CD4-positive, alpha-beta T cell (primary cell): ENCODE data around the gene RNF207. TPM values are rescaled to one million over a fixed set of nuclear protein-coding genes. Genes with fewer than 3 reads are reported as not detected.

Source experiments
- ATAC-seq: fragments of 200-7000 bp; cut with Tn5 transposase; one replicate; pipeline ENCODE4 v1.10.0; 2022; ENCODE audit warnings: mild to moderate bottlenecking; ENCODE audit not compliant: poor library complexity
- CTCF ChIA-PET: fragments of 350-600 bp; sonication (Branson Sonifier 250); formaldehyde crosslinking; loops from one replicate; lab custom pipeline; 2021; ENCODE audit warnings: antibody characterized with exemption, inconsistent platforms; lab: Charles Lee
- POLR2A ChIA-PET: fragments of 350-600 bp; sonication (Branson Sonifier 250); formaldehyde crosslinking; loops from one replicate; lab custom pipeline; 2021; ENCODE audit warnings: antibody characterized with exemption, inconsistent platforms; lab: Charles Lee
- DNase-seq, 14 experiments: peaks; one replicate each; pipeline ENCODE4 v3.0.0-alpha.2; 2013 to 2020; ENCODE audit warnings: mixed read lengths in 2 of 14
- H3K27ac ChIP-seq, 2 donors: one replicate each; pipeline versions ENCODE4 v1.5.1 to v1.7.0; 2013; ENCODE audit warnings: low read length in 2 of 2, low read depth in 1 of 2, mild to moderate bottlenecking in 1 of 2
- H3K27me3 ChIP-seq, 2 experiments: 1 replicate in 1 of 2; 2 replicates in 1 of 2; pipeline versions ENCODE4 v1.6.1 to v1.7.0; 2013; ENCODE audit warnings: low read length in 2 of 2, control low read depth in 1 of 2, mild to moderate bottlenecking in 1 of 2, moderate library complexity in 1 of 2; ENCODE audit not compliant: insufficient read depth in 2 of 2, control insufficient read depth in 1 of 2
- H3K36me3 ChIP-seq: one replicate; pipeline ENCODE4 v1.6.1; 2013; ENCODE audit warnings: low read length, control low read depth; ENCODE audit not compliant: insufficient read depth
- H3K4me1 ChIP-seq: one replicate; pipeline ENCODE4 v1.6.1; 2013; ENCODE audit warnings: low read length, control low read depth; ENCODE audit not compliant: insufficient read depth
- H3K4me3 ChIP-seq: one replicate; pipeline ENCODE4 v1.5.1; 2013; ENCODE audit warnings: mild to moderate bottlenecking, low read length, moderate library complexity
- H3K9me3 ChIP-seq, 2 experiments: 1 replicate in 1 of 2; 2 replicates in 1 of 2; pipeline versions ENCODE4 v1.6.1 to v1.7.0; 2013; ENCODE audit warnings: low read length in 2 of 2, mild to moderate bottlenecking in 2 of 2, control low read depth in 1 of 2, moderate library complexity in 1 of 2; ENCODE audit not compliant: control insufficient read depth in 1 of 2, insufficient read depth in 1 of 2
- H3K27ac Mint-ChIP-seq: one replicate; pipeline ENCODE4 v1.8.0; 2020; ENCODE audit warnings: mixed read lengths
- H3K27me3 Mint-ChIP-seq: one replicate; pipeline ENCODE4 v1.8.0; 2021; ENCODE audit warnings: mixed read lengths
- H3K36me3 Mint-ChIP-seq: one replicate; pipeline ENCODE4 v1.8.0; 2021; ENCODE audit warnings: low read depth, mixed read lengths
- H3K4me1 Mint-ChIP-seq: one replicate; pipeline ENCODE4 v1.8.0; 2021; ENCODE audit warnings: low read depth, mixed read lengths
- H3K4me3 Mint-ChIP-seq: one replicate; pipeline ENCODE4 v1.8.0; 2020; ENCODE audit warnings: mild to moderate bottlenecking, mixed read lengths
- H3K9me3 Mint-ChIP-seq: one replicate; pipeline ENCODE4 v1.8.0; 2020; ENCODE audit warnings: mixed read lengths
- CTCF ChIP-seq: fragments of 200-600 bp; IDR thresholded peaks from one replicate; pipeline ENCODE4 v1.8.0; 2022; ENCODE audit warnings: antibody characterized with exemption, mild to moderate bottlenecking
- intact Hi-C, 2 experiments: fragments of 100-400 bp; cut with DNase I in 1 of 2; cut with micrococcal nuclease in 1 of 2; formaldehyde crosslinking; loops; one replicate each; pipeline versions ENCODE4 v1.15.1 to v1.9.0; 2023 to 2025; cut with DNase I, micrococcal nuclease
- total RNA-seq, 174 experiments: library from RNA in 2 of 174; stranded (reverse) in 2 of 174; gene quantifications; one replicate each; pipeline ENCODE4 v1.2.3 and lab custom pipeline; 2021 to 2026

The RNF207 gene
- total RNA-seq, 2 experiments from 2014 or later: 5.4 to 6.8 TPM

GRCh38 chr1:6199298-6200187, 6.4 kb upstream of the RNF207 start, which contains the start of gene RPL22:
Gene RPL22 (minus strand): TSS chr1:6199595. CDS start chr1:6199573, 22 bp downstream.
- H3K27me3 Mint-ChIP-seq: no peaks in the 10 kb centered on the region
- intact Hi-C loops: loop anchor here (1.0 to 10.0 kb wide), 6 partner anchors 36 to 588 kb away; partner anchors contain the start of genes NPHP4 (in 2 of the 2), CAMTA1 (in 1 of the 2), DNAJC11 (in 1 of the 2) and ICMT (in 1 of the 2)
- ChIA-PET CTCF (interaction anchor here (1.3 to 3.0 kb wide), 3 partner anchors 9 to 47 kb away, joined by 4 to 8 read pairs (median 5); no protein-coding TSS in a partner anchor), POLR2A (interaction anchor here (0.6 to 2.0 kb wide), 12 partner anchors 9 to 403 kb away, joined by 3 to 8 read pairs (median 3); partner anchors contain the start of genes ACOT7, ICMT, KLHL21 and NPHP4)
- peak within 1 kb of the TSS; percentile 91 for H3K4me3 Mint-ChIP-seq
- H3K4me1 ChIP-seq: peaks cover 35% of the 10 kb centered on the region
- H3K36me3 Mint-ChIP-seq: peaks cover 38% of the 10 kb centered on the region
- no peaks in the 10 kb centered on the region for H3K9me3 ChIP-seq
- DNase-seq (peak; percentile 93 to 99 (median 96)), ATAC-seq (peak; percentile 96)
- H3K27me3 ChIP-seq: no peaks in the 10 kb centered on the region
- TF ChIP-seq CTCF: no peak
- H3K36me3 ChIP-seq: peaks cover 22% of the 10 kb centered on the region
- peak within 1 kb of the TSS; percentile 84 for H3K27ac Mint-ChIP-seq
- H3K27ac ChIP-seq: peak within 1 kb of the TSS; percentile 63 to 69
- H3K4me3 ChIP-seq: peak within 1 kb of the TSS; percentile 97
- no peaks in the 10 kb centered on the region for H3K9me3 Mint-ChIP-seq
- H3K4me1 Mint-ChIP-seq: peaks cover 47% of the 10 kb centered on the region

GRCh38 chr1:6200188-6200809, 5.6 kb upstream of the RNF207 start:
- Histone ChIP-seq H3K27me3 (peaks cover 0 to 6% of the 10 kb centered on the region in 2 experiments), H3K27ac (peak overlapping the region; percentile 63 to 69), H3K4me3 (peak overlapping the region; percentile 97), H3K9me3 (no peaks in the 10 kb centered on the region), H3K4me1 (peaks cover 39% of the 10 kb centered on the region), H3K36me3 (peaks cover 17% of the 10 kb centered on the region)
- POLR2A ChIA-PET: interaction anchor here (0.6 to 2.0 kb wide), 7 partner anchors 35 to 381 kb away, joined by 3 to 8 read pairs (median 3); partner anchors contain the start of genes ACOT7, ICMT and NPHP4
- Mint-ChIP-seq H3K27me3 (no peaks in the 10 kb centered on the region), H3K4me3 (peak overlapping the region; percentile 91), H3K4me1 (peaks cover 54% of the 10 kb centered on the region), H3K27ac (peak overlapping the region; percentile 84), H3K36me3 (peaks cover 35% of the 10 kb centered on the region), H3K9me3 (no peaks in the 10 kb centered on the region)
- intact Hi-C loops: loop anchor here in 1 of 2 experiments (1.0 to 10.0 kb wide), 3 partner anchors 36 to 505 kb away; partner anchors contain the start of gene DNAJC11
- ATAC-seq (no peak), DNase-seq (no peak)
- CTCF ChIA-PET: interaction anchor here (3.0 kb wide), 1 partner anchor 46 kb away, joined by 8 read pairs; no protein-coding TSS in a partner anchor
- TF ChIP-seq CTCF: no peak

GRCh38 chr1:6202256-6202655, 3.7 kb upstream of the RNF207 start:
- H3K4me1 ChIP-seq: peaks cover 52% of the 10 kb centered on the region
- TF ChIP-seq CTCF: no peak
- ATAC-seq (no peak), DNase-seq (no peak)
- ChIA-PET CTCF (interaction anchor here (0.6 kb wide), 1 partner anchor 13 kb away, joined by 5 read pairs; no protein-coding TSS in a partner anchor), POLR2A (no interaction called here)
- Mint-ChIP-seq H3K36me3 (peaks cover 21% of the 10 kb centered on the region), H3K27ac (no peak overlapping the region), H3K27me3 (peaks cover 6% of the 10 kb centered on the region), H3K4me1 (peaks cover 48% of the 10 kb centered on the region), H3K9me3 (no peaks in the 10 kb centered on the region), H3K4me3 (peak overlapping the region; percentile 34)
- H3K27ac ChIP-seq: no peak overlapping the region
- H3K9me3 ChIP-seq: no peaks in the 10 kb centered on the region
- intact Hi-C loops: loop anchor here in 1 of 2 experiments (10.0 kb wide), 2 partner anchors 177 to 503 kb away; partner anchors contain the start of gene DNAJC11
- H3K36me3 ChIP-seq: peaks cover 1% of the 10 kb centered on the region
- no peak overlapping the region for H3K4me3 ChIP-seq
- H3K27me3 ChIP-seq: peaks cover 4 to 25% of the 10 kb centered on the region in 2 experiments
